Melanocyte of skin (primary cell): ENCODE data around the gene CACNA1C. TPM values are rescaled to one million over a fixed set of nuclear protein-coding genes. Genes with fewer than 3 reads are reported as not detected.

Experiments
- total RNA-seq, 2 donors: library from RNA; depleted of rRNA; stranded (reverse); fragments of >200 nt; gene quantifications; 2 replicates each; pipeline ENCODE4 v1.2.3, GENCODE V29; 2012

Gene CACNA1C
- total RNA-seq: not detected

GRCh38 chr12:2052826-2053678 lies at the start of gene CACNA1C:
CACNA1C (plus strand) TSS chr12:2052987; CDS start chr12:2053563, 576 bp downstream.

GRCh38 chr12:2004113-2004929 lies 48.5 kb upstream of the CACNA1C start, which contains the start of gene DCP1B:
DCP1B (minus strand) TSS chr12:2004457; CDS start chr12:2004431, 26 bp downstream.

Other genes starting within 250 kb of the CACNA1C start
- not detected for gene LRTM2, start 232.4 kb upstream of the CACNA1C start, total RNA-seq
- gene CACNA2D4, start 134.3 kb upstream of the CACNA1C start, total RNA-seq: under 1 TPM; under 0.01 to 0.34 TPM
- gene DCP1B, start 48.5 kb upstream of the CACNA1C start, total RNA-seq: 10 to 100 TPM; 12.3 to 15.8 TPM